GM19035 (cell line): Measurements from ENCODE around the gene OLIG1.

ENCODE experiments used
- ATAC-seq: cut with Tn5 transposase; IDR thresholded peaks from one replicate; pipeline ENCODE4 v1.9.1; 2021; ENCODE audit not compliant: unreplicated experiment

The OLIG1 gene

GRCh38 chr21:33096426-33096825, 26.5 kb downstream of the OLIG1 start:
- no peak for ATAC-seq

DNA sequence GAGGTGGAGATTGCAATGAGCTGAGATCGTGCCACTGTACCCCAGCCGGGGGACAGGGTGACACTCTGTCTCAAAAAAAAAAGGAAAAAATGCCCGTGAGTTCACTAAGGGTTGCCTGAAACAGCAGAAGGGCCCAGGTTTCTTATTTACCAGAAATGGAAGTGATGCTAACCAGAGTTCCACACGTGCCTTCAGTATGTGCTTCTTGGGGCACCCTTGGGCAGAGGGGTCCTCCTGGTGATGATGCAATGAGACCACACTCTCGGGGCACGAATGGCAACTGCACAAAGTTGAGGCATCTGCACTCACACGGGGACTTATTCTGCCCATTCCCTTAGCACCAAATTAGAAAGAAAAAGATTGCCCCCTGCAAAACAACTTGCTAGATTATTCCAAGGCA, 29.2 kb downstream of the OLIG1 start:
- no peak for ATAC-seq

- ATAC-seq: no peak
Observed at GRCh38 chr21:33101300-33101911, 31.5 kb downstream of the OLIG1 start.

DNA sequence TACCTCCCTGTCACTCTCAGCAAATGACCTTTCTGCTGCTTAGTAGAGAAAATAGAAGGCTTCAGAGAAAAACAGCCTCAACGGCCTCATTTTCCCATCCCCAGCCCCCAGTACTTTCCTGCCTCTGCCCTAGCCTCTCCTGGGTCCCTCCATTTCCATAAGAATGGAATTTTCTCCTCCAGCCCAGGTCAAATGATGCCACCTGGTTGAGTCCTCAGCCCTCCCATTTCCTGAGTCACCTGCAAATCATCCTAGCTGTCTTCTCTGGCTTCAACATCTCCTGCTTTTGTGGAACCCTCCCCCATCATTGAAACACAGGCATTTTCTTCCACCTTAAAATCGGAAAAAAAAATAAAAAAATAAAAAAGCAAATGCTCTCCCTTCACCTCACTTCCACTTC, 35.1 kb downstream of the OLIG1 start:
- no peak for ATAC-seq

DNA sequence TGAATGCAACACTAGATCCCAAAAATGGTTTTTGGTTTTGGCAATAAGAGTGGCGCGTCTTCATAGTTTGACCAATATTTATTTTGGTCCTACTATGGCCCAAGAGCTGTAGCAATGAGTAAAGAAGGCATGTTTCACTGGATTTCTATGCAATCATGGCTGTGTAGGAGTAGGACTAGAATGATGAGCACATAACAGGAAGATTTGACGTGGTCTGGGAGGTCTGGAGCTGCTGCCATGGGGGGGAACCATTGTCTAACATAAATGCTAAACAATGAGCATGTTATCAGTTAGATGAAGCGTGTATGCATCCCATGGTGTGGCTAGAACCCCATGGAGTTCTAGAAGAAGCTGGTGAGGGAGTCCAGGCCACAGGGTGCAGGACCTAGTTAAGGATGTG, 38.3 kb downstream of the OLIG1 start:
- no peak for ATAC-seq

DNA sequence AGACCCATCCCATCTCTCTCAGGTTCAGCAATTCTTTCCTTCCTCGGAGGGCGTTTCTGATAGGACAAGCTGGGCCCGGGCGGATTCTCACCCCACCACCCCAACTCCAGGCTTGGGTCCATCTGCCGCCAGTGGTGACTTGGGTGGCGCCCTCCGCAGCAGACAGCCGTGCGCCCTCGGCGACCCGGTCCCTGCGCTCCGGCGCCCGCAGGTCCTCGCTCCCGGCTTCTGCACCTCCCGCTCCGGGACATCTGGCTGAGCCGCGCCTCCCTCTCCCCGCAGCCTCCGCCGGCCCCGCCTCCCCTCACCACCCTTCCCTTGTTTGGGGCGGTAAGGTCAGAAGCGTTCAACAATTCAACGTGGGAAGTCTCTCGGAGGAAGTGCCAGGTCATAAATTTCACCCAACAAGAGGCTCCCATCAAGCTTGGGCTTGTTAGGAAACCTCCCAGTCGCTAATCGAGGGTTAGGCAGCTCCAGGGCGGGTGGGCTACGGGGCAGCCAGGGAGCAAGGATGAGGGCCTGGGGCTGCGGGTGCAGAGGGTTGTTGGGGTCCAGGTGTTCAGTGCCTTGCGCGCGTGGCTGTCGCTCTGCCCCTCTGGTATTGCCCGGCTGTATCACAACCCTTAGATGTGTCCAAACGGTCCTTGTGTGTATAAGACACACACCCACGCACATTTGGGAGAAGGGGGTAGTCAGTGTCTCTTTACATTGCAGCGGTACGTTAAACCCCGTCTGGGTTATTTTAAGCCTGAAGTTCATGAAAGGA, 39.8 kb downstream of the OLIG1 start:
- ATAC-seq: no peak

DNA sequence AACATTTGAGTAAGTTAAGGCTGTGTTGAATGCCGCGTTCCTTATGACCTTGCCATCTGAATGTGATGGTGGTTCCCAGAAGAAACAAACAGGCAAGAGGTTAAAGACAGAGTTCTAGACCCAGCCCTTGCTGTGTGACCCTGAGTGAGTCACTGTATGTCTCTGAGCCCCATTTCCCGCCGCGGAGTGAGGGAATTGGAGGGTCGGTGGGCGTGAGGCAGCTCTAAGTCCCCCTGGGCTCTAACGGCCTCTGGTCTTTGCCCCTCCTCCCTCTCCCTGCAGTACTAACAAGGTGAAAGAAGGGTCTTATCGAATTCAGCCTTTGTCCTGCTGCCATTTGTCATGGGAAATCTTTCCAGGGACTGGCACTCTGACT, 40.4 kb downstream of the OLIG1 start:
- no peak for ATAC-seq

DNA sequence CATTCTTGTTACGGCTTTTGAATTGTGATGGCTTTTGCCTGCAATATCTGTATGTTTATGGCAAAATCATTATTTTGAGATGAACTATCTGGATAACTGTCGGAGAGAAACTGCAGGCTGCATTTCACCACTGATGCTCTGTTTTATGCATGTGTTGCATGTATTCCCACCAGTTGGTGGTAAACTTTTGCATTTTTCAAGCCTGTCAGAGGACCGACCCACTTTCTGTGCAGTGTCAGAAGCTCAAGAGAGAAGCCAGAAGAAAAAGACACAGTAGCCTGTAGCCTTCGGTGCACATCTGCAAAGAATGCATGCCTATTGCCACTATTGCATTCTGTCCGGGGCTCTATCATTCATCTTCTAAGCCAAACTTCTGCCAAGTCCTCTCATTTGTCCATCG, 41.6 kb downstream of the OLIG1 start:
- ATAC-seq: no peak

DNA sequence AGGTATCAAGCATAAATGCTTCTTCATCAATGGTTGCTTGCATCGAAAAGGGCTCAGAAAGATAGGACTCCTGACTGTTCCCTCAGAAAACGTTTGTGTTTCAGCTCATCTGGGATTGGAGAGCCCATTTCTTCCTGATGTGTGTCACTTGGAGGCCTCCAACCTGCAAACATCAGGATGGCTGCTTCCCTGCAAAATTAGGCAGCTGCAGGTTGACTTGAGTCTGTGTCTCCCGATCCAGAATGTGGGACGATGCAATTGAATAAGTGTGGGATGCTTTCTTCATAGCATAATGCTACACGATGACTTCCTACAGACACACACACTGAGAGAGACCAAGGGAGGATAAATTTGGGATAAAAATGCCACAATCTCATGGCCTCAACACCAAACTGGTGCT, 42.2 kb downstream of the OLIG1 start:
- no peak for ATAC-seq

- no peak for ATAC-seq
Observed at GRCh38 chr21:33112681-33113080, 42.7 kb downstream of the OLIG1 start.

DNA sequence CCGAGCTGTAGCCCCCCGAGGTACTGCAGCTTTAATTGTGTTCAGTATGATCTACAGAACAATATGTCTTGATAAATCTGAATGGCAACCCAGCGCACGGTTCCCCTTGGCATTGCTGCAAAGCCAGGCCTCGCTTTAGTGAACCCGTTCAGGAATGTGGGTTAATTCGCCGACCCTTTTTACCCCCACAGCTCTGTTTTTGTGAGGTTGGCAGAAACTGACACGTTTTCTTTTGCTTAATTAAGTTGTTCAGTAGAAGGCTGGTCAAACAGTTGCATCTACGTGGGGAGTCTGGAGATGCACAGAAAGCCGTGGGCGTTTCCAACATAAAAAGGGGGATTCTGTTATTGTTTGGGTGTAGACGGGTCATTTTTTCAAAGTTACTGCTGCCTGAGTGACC, 43.2 kb downstream of the OLIG1 start:
- ATAC-seq: no peak

GRCh38 chr21:33114276-33114675, 44.3 kb downstream of the OLIG1 start:
- ATAC-seq: no peak

- ATAC-seq: no peak
Observed at GRCh38 chr21:33115631-33116510, 45.9 kb downstream of the OLIG1 start.

DNA sequence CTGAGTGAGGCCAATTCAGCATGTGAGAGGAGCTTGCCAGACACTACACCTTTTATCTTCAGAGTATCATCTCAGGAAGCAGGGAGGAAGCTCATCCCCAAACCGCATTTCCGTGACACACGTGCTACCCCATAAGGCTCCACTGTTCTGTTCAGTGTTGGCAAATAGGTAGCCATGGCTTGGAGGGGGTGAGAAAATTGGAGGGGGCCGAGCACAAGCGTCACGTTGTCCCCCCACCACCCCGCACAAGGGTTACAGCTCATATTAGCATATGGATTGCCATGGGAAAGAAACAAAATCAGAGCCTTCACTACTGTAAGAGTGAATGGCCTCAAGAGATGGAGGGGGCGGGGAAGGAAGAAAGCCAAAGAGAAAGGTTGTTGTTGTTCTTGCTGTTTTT, 46.7 kb downstream of the OLIG1 start:
- no peak for ATAC-seq

GRCh38 chr21:33117101-33117888, 47.4 kb downstream of the OLIG1 start:
- no peak for ATAC-seq
